OCI-LY3 (cell line): Measurements from ENCODE around the gene C4B.
"Not testable (repeated sequence)": the region's sequence is repeated elsewhere in the genome, so short reads cannot be mapped to it uniquely, and the experiment has no call there.

ENCODE experiments used
- EZH2phosphoT487 ChIP-seq: fragments of 200-600 bp; shearing (Covaris generic); IDR thresholded peaks from 2 replicates; pipeline ENCODE4 v1.6.1; 2018; ENCODE audit warnings: antibody characterized with exemption, mixed run types, low read depth
- TF ChIP-seq, protein P1 (sequence below): fragments of 200-600, 300-600 bp; sonication (generic); IDR thresholded peaks from 2 replicates; pipeline ENCODE4 v1.5.1; 2014; ENCODE audit warnings: antibody characterized with exemption, low read length, low read depth

DNA sequence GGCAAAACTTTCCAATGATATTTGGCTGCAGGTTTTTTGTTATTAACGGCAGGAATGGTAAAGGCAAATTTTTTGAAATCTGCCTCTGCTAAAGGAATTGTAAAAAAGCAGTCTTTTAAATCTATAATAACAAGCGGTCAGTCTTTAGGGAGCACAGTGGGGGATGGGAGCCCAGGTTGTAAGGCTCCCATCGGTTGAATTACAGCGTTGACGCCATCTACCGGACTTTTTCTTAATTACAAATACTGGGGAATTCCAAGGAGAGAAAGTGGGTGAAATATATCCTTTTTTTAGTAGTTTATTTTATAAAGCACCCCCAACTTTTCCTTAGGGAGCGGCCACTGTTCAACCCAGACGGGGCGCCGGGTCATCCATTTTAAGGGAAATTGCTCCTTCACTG, 25.2 kb upstream of the C4B start:
- TF ChIP-seq, protein P1, sequence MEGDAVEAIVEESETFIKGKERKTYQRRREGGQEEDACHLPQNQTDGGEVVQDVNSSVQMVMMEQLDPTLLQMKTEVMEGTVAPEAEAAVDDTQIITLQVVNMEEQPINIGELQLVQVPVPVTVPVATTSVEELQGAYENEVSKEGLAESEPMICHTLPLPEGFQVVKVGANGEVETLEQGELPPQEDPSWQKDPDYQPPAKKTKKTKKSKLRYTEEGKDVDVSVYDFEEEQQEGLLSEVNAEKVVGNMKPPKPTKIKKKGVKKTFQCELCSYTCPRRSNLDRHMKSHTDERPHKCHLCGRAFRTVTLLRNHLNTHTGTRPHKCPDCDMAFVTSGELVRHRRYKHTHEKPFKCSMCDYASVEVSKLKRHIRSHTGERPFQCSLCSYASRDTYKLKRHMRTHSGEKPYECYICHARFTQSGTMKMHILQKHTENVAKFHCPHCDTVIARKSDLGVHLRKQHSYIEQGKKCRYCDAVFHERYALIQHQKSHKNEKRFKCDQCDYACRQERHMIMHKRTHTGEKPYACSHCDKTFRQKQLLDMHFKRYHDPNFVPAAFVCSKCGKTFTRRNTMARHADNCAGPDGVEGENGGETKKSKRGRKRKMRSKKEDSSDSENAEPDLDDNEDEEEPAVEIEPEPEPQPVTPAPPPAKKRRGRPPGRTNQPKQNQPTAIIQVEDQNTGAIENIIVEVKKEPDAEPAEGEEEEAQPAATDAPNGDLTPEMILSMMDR: not testable (repeated sequence)
- TF ChIP-seq EZH2phosphoT487: not testable (repeated sequence)
